HL-60/S4 treated with retinoic acid at 250 ng/mL for 4 days and 3 days (cell line): ENCODE measurements around the gene ACER1.

Source experiments
- in situ Hi-C: fragments of 300-500 bp; cut with MboI; formaldehyde crosslinking; loops from 2 replicates; pipeline ENCODE4 v1.7.0; 2022; ENCODE audit warnings: low sequenced_read_pairs

The ACER1 gene

DNA sequence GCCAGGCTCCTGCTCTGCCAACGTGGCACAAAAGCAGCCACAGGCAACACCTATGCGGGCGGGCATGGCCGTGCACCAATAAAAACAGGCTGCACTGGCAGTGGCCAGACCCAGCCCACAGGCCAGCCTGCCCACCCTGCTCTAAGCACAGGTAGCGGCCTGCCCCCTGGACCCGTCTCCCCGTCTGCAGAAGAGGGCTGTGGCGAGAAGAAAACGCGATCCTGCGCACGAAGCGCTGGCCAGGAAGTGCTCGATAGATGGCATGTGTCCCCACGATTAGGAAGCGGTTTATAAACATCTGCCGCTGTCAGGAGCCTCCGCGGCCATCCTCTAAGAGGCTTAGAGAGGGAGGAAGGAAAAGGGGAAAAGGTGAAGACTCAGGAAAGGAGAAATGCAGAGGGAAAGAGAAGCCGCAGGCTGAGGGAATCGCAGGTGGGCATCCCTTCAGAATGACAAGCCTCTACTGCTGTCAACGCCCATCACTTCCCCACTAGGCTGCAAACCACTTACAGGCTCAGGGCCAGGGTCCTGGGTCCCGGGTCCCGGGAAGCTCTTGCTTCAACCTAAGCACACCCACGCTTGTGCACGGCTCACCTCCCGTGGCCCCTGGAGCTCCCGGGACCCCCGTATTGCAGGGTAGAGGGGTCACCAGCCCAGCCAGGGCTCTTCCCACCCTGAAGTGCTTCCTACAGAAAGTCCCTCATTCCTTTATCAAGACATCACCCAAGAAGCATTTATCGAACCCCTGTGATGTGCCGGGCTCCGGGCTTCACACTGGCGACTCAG, 64.1 kb downstream of the ACER1 start:
- in situ Hi-C loops, result no loop called here

GRCh38 chr19:6268382-6268771, 65.0 kb downstream of the ACER1 start:
- in situ Hi-C loops, result no loop called here

- in situ Hi-C loops, result no loop called here
Measured at GRCh38 chr19:6267552-6268381, 65.6 kb downstream of the ACER1 start.

DNA sequence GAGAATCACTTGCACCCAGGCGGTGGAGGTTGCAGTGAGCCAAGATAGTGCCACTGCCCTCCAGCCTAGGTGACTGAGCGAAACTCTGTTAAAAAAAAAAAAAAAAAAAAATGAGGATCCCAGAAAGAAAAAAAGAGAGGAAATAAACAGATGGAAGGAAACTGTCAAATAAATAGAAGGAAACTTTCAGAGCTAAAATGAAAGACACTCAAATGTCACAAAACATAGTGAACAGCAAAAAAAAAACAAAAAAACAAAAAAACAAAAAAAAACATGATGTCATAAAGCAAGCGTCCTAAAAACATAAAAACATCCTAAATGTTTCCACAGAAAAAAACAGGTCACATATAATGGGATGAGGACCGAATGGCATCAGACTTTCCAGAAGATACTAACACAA, 68.6 kb downstream of the ACER1 start:
- in situ Hi-C loops, result no loop called here

GRCh38 chr19:6263735-6264444, 69.5 kb downstream of the ACER1 start:
- in situ Hi-C loops, result no loop called here

GRCh38 chr19:6263306-6263705, 70.1 kb downstream of the ACER1 start:
- in situ Hi-C loops, result no loop called here

DNA sequence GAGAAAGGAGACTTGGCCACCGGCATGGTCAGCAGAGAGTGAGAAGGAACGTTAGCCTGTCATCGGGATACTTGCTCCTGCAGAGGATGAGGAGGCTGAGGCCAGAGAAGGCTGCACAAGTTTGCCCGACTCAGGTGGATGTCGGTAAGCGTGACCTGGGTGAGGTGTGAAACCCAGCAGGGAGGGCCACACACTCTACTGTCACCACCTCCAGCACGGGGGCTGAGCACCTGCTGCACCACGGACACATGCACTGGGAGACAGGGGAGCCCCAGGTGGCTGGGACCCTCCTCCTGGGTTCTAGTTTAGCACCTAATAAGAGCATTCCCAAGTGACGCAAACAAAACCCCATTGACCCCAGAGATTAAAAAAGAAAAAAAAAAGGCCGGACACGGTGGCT, 70.9 kb downstream of the ACER1 start:
- in situ Hi-C loops, result no loop called here

DNA sequence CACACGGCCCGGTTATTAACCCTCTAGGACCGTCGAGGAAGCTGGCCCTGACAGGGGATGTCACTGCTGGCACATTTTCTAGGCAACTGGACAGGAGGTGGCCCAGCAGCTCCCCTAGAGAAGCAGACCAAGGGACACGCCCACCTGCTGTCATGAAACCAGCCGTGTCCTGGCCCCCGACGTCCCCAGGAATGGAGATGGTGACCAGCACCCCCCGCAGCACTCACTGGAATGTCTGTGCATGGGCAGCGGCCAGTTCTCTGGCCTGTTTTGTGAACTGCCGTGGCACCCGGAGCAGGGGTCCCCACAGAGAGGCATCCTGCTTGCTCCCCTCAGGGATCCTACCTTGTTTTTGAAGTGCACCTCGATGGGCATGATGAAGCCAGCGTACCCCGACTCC, 71.5 kb downstream of the ACER1 start:
- in situ Hi-C loops, result no loop called here

DNA sequence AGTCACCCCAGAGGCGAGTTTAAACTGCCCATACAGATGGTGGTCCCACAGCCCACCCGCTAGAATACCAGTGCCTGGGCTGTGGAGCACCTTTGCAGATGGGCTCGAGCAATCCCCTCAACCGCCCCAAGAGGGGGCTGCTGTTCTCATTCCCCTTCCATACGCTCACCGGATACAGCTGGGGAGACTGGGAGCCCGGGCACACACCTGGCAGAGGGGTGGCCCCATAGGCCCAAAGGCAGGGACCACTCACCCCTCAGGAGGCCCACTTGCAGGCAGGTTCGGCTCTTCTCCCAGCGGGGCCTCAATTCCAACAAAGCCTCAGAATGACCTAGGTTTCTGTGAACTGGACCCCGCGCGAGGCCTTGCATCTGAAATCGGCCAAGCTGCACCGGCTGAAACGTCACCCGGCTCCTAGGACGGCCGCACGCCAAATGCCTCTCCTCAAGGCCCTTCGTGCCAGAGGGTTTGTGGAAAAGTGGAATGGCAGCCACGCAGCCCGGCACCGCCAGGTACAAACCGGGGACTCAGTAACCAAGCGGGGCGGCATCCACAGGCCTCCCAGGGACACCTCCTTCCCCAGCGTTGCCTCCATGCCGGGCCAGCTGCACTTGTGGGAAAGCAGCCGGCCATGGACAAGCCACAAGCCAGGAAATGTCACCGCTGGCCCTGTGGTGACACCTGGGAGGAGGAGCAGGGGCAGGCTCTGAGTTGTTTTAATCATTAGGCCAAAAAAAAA, 72.3 kb downstream of the ACER1 start:
- in situ Hi-C loops, result no loop called here

GRCh38 chr19:6260376-6260775, 73.0 kb downstream of the ACER1 start:
- in situ Hi-C loops, result no loop called here

- in situ Hi-C loops, result no loop called here
Measured at GRCh38 chr19:6259312-6259861, 74.0 kb downstream of the ACER1 start.

- in situ Hi-C loops, result no loop called here
Measured at GRCh38 chr19:6258812-6259311, 74.5 kb downstream of the ACER1 start.
